Measurements from ENCODE around the gene SCFD1.

SCFD1 gene

DNA sequence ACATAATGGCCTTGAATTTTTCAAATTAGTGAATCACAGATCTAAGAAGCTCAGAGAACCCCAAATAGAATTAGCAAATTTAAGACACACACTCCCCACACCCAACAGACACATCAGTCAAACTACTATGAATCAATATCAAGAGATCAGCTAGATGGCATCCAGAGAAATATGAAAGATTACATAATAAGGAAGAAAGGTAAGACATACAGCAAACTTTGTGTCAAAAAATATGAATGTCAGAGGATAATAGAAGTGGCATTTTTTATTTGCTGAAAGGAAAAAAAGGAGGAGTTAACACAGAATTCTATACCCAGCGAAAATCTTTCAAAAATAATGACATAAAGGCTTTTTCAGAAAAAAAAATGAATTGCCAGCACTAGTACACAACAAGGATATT lies 141.8 kb downstream of the SCFD1 start:
- no peak for DNase-seq

DNA sequence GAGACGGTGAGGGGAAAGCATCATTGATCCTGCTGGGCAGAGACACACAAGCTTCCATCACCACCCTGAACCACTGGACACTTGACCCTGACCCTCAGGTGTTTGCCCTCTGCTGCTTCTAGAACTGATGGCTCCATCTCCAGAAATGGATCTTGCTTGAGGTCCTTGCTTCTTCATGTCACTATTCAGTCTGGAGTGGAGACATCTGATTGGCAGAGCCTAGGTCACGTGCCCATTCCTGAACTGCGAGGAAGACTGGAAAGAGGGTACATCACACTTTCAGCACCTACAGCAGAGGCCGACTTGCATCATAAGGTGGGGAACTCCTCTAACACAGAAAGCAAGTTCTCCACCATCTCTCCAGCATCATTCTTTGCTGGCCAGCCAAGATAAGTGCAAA lies 145.5 kb downstream of the SCFD1 start:
- no peak for DNase-seq

DNA sequence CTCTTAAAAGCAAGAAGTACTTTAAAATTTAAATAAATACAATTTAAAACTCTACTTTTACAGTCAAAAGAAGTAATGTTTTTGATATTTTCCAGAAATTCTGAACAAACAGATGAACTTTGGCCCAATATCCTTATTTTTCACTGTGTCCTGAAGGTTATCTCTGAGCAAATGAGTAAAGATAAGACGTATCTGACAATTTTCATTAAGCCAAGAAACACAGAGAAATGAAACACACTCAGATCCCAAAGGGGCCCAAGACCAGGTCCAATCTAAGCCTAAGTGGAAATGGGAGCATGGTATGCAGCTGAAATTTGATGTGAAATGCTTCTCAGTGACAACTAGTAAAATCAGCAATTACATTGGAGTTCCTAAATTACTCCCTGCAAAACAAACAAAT lies 146.7 kb downstream of the SCFD1 start:
- DNase-seq = no peak

DNA sequence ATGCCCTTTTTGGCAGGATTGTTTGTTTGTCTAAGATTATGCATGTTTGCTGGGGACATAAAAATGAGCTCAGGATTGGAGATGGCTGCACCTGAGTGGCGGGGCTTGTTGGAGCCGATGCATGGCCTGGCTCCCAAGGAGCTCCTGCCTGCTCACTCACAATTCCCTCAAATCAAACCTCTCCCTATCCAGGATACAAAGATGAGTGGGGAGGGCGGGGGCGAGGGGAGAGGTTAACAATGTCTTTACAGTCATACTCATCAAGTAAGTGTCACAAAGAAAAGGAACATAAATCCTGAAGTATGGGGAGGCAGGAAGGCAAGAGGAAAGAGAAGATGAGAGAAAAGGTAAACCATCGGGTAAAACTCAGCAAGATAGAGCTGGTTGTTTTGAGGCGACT lies 148.3 kb downstream of the SCFD1 start:
- DNase-seq = no peak

DNA sequence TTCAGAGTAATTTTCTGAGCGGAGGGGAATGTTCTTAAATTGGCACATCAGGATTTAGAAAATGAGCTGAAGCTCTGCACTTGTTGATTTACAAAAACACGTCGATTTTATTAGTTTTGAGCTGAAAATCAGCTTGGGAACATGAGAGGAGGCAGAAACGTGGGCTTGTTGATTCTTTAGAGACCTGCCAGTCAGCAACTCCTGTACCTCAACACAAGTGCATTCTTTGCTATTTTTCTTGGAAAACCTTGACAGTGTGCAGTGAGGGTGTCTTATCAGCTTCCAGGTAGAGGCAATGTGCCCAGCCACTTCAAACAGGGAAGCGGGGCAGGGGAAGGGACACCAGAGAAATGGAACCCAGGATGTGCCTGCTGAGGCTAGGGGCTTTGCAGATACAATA lies 149.5 kb downstream of the SCFD1 start:
- no peak for DNase-seq

DNA sequence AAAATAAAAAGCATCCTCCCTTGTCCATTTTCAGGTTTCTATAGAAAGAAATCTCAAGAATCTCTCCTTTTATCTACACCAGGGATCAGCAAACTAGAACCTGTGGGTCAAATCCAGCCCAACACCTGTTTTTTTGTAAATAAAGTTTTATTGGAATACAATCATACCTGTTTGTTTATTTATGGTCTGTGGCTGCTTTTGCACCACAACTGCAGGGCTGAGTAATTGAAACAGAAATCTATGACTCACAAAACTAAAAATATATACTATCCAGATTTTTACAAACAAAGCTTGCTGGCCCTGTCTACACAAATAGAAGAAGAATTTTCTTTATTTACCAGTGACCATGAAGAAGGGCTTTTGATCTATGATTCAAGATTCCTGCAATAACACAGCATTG lies 157.1 kb downstream of the SCFD1 start:
- no peak for DNase-seq

Data from NCI-H2029 (cell line).